Left hindlimb (tissue), 1 donor: ENCODE data around the gene NT5DC2.

ENCODE experiments used
- DNase-seq: peaks from one replicate; pipeline ENCODE4 v3.0.0-alpha.2; 2018

The NT5DC2 gene

GRCh38 chr3:52524258-52524751, 9.4 kb downstream of the NT5DC2 start:
- DNase-seq, result peak; percentile 21

- peak; percentile 23 for DNase-seq
Measured at GRCh38 chr3:52523386-52524257, 10.0 kb downstream of the NT5DC2 start.

- DNase-seq, result peak; percentile 23
Measured at GRCh38 chr3:52522651-52523251, 10.9 kb downstream of the NT5DC2 start.

GRCh38 chr3:52521881-52522650, 11.6 kb downstream of the NT5DC2 start:
- DNase-seq, result peak; percentile 25

GRCh38 chr3:52521488-52521824, 12.2 kb downstream of the NT5DC2 start:
- DNase-seq, result no peak

DNA sequence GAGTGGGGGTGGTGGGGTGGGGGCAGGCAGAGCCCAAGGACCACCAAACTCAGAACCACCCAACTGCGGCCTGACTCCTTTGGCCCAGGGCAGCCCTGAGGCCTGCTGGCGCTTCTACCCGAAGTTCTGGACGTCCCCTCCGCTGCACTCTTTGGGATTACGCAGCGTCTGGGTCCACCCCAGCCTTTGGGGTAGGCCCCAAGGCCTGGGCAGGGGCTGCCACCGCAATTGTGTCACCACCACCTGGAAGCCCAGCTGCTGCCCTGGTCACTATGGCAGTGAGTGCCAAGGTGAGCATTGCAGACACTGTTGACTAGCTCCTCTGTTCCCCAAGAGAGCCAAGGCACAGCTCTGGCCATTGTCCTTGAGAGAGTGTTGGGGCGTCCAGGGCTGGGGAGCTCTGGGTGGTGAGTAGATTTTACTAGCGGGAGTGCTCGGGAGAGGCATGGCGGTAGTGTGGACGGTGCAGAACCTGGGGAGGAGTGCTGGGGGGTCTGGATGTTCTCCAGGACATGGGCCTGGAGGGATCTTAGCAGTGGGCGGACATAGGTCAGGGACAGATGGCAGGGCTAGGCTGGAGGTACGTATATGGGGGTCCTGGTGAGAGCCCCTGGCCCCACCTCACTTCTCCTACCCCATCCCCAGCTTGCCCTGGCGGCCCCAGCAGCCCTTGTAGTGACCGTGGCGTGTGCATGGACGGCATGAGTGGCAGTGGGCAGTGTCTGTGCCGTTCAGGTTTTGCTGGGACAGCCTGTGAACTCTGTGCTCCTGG, 12.8 kb downstream of the NT5DC2 start:
- DNase-seq, result no peak

GRCh38 chr3:52520141-52520667, 13.5 kb downstream of the NT5DC2 start:
- no peak for DNase-seq

- no peak for DNase-seq
Measured at GRCh38 chr3:52519445-52520140, 14.1 kb downstream of the NT5DC2 start.

DNA sequence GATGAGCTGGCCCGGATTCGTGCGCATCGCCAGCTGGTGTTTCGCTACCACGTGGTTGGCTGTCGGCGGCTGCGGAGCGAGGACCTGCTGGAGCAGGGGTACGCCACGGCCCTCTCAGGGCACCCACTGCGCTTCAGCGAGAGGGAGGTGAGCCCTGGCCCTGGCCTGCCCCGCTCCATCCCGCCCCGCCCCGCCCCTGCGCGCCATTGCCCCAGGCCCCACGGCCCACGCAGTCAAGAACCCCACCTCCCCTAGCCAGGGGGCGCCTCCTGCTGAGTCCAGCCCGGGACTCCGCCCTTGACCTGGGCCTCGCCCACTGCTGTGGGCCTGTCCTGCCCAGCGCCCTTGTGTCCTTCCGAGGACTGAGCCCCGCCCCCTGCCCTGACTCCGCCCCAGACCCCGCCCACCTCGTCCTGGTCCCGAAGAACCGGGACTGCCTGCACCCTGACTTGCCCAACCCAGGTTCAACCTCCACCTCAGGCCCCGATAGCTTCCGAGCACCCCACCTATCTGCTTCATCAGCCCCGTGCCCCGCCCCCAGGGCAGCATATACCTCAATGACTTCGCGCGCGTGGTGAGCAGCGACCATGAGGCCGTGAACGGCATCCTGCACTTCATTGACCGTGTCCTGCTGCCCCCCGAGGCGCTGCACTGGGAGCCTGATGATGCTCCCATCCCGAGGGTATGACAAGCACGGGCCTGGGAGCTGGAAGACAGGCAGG, 14.8 kb downstream of the NT5DC2 start:
- no peak for DNase-seq

GRCh38 chr3:52517796-52518722, 15.6 kb downstream of the NT5DC2 start:
- DNase-seq, result no peak

GRCh38 chr3:52516509-52517195, 17.0 kb downstream of the NT5DC2 start:
- DNase-seq, result no peak

DNA sequence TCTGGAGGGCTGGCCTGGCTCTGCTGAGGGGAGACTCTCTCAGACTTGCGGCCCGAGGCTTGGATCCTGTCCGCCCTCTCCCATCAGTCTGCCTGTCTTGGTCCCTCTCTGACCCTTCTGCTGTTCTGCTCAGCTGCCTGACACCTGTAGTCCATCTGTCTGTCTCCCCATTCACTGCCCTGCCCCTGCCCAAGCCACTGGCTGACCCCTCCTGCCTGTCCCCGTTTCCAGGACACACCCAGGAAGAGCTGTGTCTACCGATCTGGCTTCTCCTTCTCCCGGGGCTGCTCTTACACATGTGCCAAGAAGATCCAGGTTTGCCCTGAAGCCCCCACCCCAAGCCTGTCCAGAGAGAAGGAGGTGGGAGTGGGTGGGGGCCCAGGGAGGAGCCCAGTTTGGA, 18.5 kb downstream of the NT5DC2 start:
- DNase-seq, result no peak

DNA sequence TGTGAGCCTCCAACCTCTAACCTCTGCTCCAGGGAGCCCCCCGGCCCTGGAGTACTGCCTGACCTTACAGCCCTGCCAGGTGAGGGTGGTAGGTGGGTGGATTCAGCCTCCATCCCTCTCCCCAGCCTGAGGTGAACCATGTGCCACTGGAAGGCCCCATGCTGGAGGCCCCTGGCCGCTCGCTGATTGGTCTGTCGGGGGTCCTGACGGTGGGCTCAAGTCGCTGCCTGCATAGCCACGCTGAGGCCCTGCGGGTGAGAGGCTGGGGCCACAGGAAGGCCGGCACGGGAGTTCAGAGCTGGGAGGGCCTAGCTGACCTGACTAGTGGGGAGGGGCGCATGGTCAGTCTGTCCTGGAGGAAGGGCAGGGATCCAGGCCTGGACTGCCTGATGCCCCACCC, 19.1 kb downstream of the NT5DC2 start:
- DNase-seq, result no peak

- DNase-seq, result no peak
Measured at GRCh38 chr3:52513281-52513680, 20.4 kb downstream of the NT5DC2 start.

DNA sequence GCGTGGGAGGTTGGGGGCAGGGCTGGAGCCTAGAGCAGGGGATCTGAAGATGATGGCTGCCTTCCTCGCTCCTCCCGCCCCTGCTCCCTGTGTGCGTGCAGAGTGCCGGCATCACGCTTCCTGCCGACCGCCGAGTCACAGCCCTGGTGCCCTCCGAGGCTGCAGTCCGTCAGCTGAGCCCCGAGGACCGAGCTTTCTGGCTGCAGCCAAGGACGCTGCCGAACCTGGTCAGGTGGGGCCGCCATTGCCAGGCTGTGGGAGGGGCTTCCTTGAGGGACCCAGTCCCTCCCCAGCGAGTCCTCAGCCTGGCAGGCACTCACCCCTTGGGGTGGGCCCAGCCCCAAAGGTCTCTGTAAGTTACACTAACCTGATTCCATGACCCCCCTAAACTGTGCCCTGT, 20.9 kb downstream of the NT5DC2 start:
- no peak for DNase-seq

DNA sequence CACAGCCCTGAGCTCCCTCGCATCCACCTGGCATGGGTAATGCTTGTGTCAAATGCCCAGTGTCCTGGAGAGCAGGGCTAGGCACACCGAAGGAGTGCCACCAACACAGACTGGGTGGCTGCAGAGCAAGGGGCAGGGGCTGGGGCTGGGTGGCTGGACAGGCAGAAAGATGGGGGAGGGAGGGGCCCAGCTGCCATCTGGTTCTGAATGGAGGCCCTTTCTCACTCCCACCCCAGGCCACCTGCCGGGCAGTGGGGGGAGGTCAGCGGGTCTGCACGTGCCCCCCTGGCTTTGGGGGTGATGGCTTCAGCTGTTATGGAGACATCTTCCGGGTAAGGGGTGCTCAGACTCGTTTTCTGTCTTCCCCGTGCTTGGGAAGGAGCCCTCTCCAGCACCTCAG, 21.6 kb downstream of the NT5DC2 start:
- DNase-seq, result no peak

GRCh38 chr3:52511509-52511908, 22.1 kb downstream of the NT5DC2 start:
- no peak for DNase-seq

- DNase-seq, result no peak
Measured at GRCh38 chr3:52509753-52510328, 23.8 kb downstream of the NT5DC2 start.

DNA sequence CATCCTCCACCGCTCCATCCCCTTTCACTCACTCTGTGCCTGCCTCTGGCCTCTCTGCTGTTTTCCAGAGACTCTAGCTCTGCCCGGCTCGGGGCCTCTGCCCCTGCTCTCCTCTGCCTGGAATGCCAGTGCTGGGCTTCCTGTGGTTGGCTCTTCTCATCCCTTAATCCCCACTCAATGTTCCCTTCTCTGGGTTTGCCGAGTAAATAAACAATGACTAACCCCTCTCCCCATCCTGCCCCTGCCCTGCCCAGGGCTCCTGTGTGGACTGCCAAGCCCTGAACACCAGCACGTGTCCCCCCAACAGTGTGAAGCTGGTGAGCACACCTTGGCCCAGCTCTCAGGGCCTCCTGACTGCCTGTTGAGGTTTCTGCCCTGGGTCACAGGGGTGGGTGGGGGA, 26.3 kb downstream of the NT5DC2 start:
- no peak for DNase-seq
